GM21737 (cell line): ENCODE data around the gene CTSW.
"Not testable (repeated sequence)": the region's sequence is repeated elsewhere in the genome, so short reads cannot be mapped to it uniquely, and the experiment has no call there.

Experiments
- ATAC-seq: cut with Tn5 transposase; IDR thresholded peaks from one replicate; pipeline ENCODE4 v1.9.1; 2021; ENCODE audit warnings: mild to moderate bottlenecking, moderate library complexity; ENCODE audit not compliant: unreplicated experiment

Gene CTSW

GRCh38 chr11:65879617-65880016, at the start of gene CTSW:
CTSW (plus strand) TSS chr11:65879837; CDS start chr11:65879855, 18 bp downstream.
- ATAC-seq: no peak

- ATAC-seq: not testable (repeated sequence)
These were observed 47.4 kb upstream of the CTSW start for GRCh38 chr11:65832231-65832630.

GRCh38 chr11:65833297-65834030, 46.2 kb upstream of the CTSW start, which contains the start of gene SNX32:
SNX32 (plus strand) TSS chr11:65833963; CDS start chr11:65834066, 103 bp downstream.
- peak; percentile 87 for ATAC-seq

- no peak for ATAC-seq
These were observed 45.4 kb upstream of the CTSW start for GRCh38 chr11:65834202-65834601.

- no peak for ATAC-seq
These were observed 37.5 kb upstream of the CTSW start for GRCh38 chr11:65842144-65842543.

- no peak for ATAC-seq
These were observed 35.8 kb upstream of the CTSW start for GRCh38 chr11:65843811-65844210.

GRCh38 chr11:65844231-65844872, 35.3 kb upstream of the CTSW start:
- no peak for ATAC-seq

- ATAC-seq: no peak
These were observed 31.9 kb upstream of the CTSW start for GRCh38 chr11:65847746-65848145.

- ATAC-seq: not testable (repeated sequence)
These were observed 30.9 kb upstream of the CTSW start for GRCh38 chr11:65848693-65849092.

- no peak for ATAC-seq
These were observed 30.3 kb upstream of the CTSW start for GRCh38 chr11:65849366-65849765.

GRCh38 chr11:65849771-65850216, 29.8 kb upstream of the CTSW start:
- ATAC-seq: no peak

GRCh38 chr11:65850217-65851082, 29.2 kb upstream of the CTSW start:
- no peak for ATAC-seq

- ATAC-seq: no peak
These were observed 28.5 kb upstream of the CTSW start for GRCh38 chr11:65851083-65851579.

- no peak for ATAC-seq
These were observed 27.7 kb upstream of the CTSW start for GRCh38 chr11:65851811-65852507.

GRCh38 chr11:65852508-65853245, 27.0 kb upstream of the CTSW start:
- no peak for ATAC-seq

GRCh38 chr11:65853246-65853979, 26.2 kb upstream of the CTSW start:
- ATAC-seq: no peak

GRCh38 chr11:65854161-65854592, 25.5 kb upstream of the CTSW start:
- no peak for ATAC-seq

GRCh38 chr11:65854852-65855837, 24.5 kb upstream of the CTSW start:
- ATAC-seq: no peak
